Activated naive CD4-positive, alpha-beta T cell treated with anti-CD3 and anti-CD28 coated beads, Interleukin-2, amount 10 ng/mL, durations not matched to agents 7 days and 5 days (primary cell): ENCODE data around the gene OAS3.

Experiments used
- CTCF ChIA-PET: fragments of 350-600 bp; sonication (Branson Sonifier 250); formaldehyde crosslinking; loops from one replicate; lab custom pipeline; 2021; ENCODE audit warnings: antibody characterized with exemption; lab: Charles Lee
- DNase-seq: peaks from one replicate; pipeline ENCODE4 v3.0.0-alpha.2; 2020
- H3K27ac Mint-ChIP-seq: one replicate; pipeline ENCODE4 v1.8.0; 2021; ENCODE audit warnings: mild to moderate bottlenecking, moderate library complexity, mixed read lengths
- H3K27me3 Mint-ChIP-seq: one replicate; pipeline ENCODE4 v1.8.0; 2021; ENCODE audit warnings: mild to moderate bottlenecking, mixed read lengths
- H3K36me3 Mint-ChIP-seq: one replicate; pipeline ENCODE4 v1.8.0; 2021; ENCODE audit warnings: mixed read lengths
- H3K4me1 Mint-ChIP-seq: one replicate; pipeline ENCODE4 v1.8.0; 2021; ENCODE audit warnings: mixed read lengths
- H3K4me3 Mint-ChIP-seq: one replicate; pipeline ENCODE4 v1.8.0; 2021; ENCODE audit warnings: mild to moderate bottlenecking, moderate library complexity, mixed read lengths
- H3K9me3 Mint-ChIP-seq: one replicate; pipeline ENCODE4 v1.8.0; 2021; ENCODE audit warnings: mixed read lengths

Gene OAS3

GRCh38 chr12:112971248-112971647 lies 33.0 kb downstream of the OAS3 start:
- H3K9me3 Mint-ChIP-seq: no peaks in the 10 kb centered on the region
- CTCF ChIA-PET: no interaction called here
- no peak for DNase-seq
- no peaks in the 10 kb centered on the region for H3K27me3 Mint-ChIP-seq
- no peak overlapping the region for H3K27ac Mint-ChIP-seq
- no peak overlapping the region for H3K4me3 Mint-ChIP-seq
- peaks cover 41% of the 10 kb centered on the region for H3K36me3 Mint-ChIP-seq
- peaks cover 1% of the 10 kb centered on the region for H3K4me1 Mint-ChIP-seq

- H3K36me3 Mint-ChIP-seq: peaks cover 31% of the 10 kb centered on the region
- no peak overlapping the region for H3K4me3 Mint-ChIP-seq
- no peak for DNase-seq
- no peaks in the 10 kb centered on the region for H3K27me3 Mint-ChIP-seq
- CTCF ChIA-PET: interaction anchor here (1.2 to 1.8 kb wide), 2 partner anchors 15 to 19 kb away, joined by 3 to 8 read pairs; no protein-coding TSS in a partner anchor
- H3K27ac Mint-ChIP-seq: no peak overlapping the region
- peaks cover 20% of the 10 kb centered on the region for H3K4me1 Mint-ChIP-seq
- no peaks in the 10 kb centered on the region for H3K9me3 Mint-ChIP-seq
These were observed 34.9 kb downstream of the OAS3 start for GRCh38 chr12:112973011-112973735.

GRCh38 chr12:112973818-112974231 lies 35.6 kb downstream of the OAS3 start:
- H3K4me3 Mint-ChIP-seq: no peak overlapping the region
- H3K27me3 Mint-ChIP-seq: peaks cover 4% of the 10 kb centered on the region
- CTCF ChIA-PET: no interaction called here
- H3K27ac Mint-ChIP-seq: no peak overlapping the region
- H3K9me3 Mint-ChIP-seq: no peaks in the 10 kb centered on the region
- no peak for DNase-seq
- peaks cover 34% of the 10 kb centered on the region for H3K36me3 Mint-ChIP-seq
- peaks cover 20% of the 10 kb centered on the region for H3K4me1 Mint-ChIP-seq

- no peak overlapping the region for H3K27ac Mint-ChIP-seq
- H3K4me3 Mint-ChIP-seq: no peak overlapping the region
These were observed 36.6 kb downstream of the OAS3 start for GRCh38 chr12:112974904-112975303.

GRCh38 chr12:112977139-112977538 lies 38.9 kb downstream of the OAS3 start:
- H3K4me1 Mint-ChIP-seq: peaks cover 40% of the 10 kb centered on the region
- CTCF ChIA-PET: interaction anchor here (8.2 kb wide), 1 partner anchor 14 kb away, joined by 106 read pairs; no protein-coding TSS in a partner anchor
- H3K4me3 Mint-ChIP-seq: no peak overlapping the region
- peak overlapping the region; percentile 100 for H3K27ac Mint-ChIP-seq
- peaks cover 4% of the 10 kb centered on the region for H3K27me3 Mint-ChIP-seq
- DNase-seq: no peak
- peaks cover 34% of the 10 kb centered on the region for H3K36me3 Mint-ChIP-seq
- peaks cover 9% of the 10 kb centered on the region for H3K9me3 Mint-ChIP-seq

More at GRCh38 chr12:112974904-112975303, 36.6 kb downstream of the OAS3 start:
- CTCF ChIA-PET: interaction anchor here (8.2 kb wide), 1 partner anchor 17 kb away, joined by 106 read pairs; no protein-coding TSS in a partner anchor
- peaks cover 20% of the 10 kb centered on the region for H3K4me1 Mint-ChIP-seq
- peaks cover 4% of the 10 kb centered on the region for H3K27me3 Mint-ChIP-seq
- no peaks in the 10 kb centered on the region for H3K9me3 Mint-ChIP-seq
- H3K36me3 Mint-ChIP-seq: peaks cover 31% of the 10 kb centered on the region
- DNase-seq: no peak

GRCh38 chr12:112977641-112978040 lies 39.4 kb downstream of the OAS3 start:
- H3K27me3 Mint-ChIP-seq: peaks cover 4% of the 10 kb centered on the region
- peak overlapping the region; percentile 99 for H3K4me3 Mint-ChIP-seq
- DNase-seq: no peak
- CTCF ChIA-PET: interaction anchor here (0.7 to 8.2 kb wide), 6 partner anchors 10 to 567 kb away, joined by 3 to 106 read pairs (median 3); no protein-coding TSS in a partner anchor
- H3K9me3 Mint-ChIP-seq: peaks cover 14% of the 10 kb centered on the region
- H3K4me1 Mint-ChIP-seq: peaks cover 45% of the 10 kb centered on the region
- peaks cover 35% of the 10 kb centered on the region for H3K36me3 Mint-ChIP-seq
- H3K27ac Mint-ChIP-seq: peak overlapping the region; percentile 100

GRCh38 chr12:112978163-112979040 lies 40.1 kb downstream of the OAS3 start, which contains the start of gene OAS2:
Gene OAS2 (plus strand): TSS chr12:112978519. CDS start chr12:112978609, 90 bp downstream.
- H3K27me3 Mint-ChIP-seq: peaks cover 4% of the 10 kb centered on the region
- peak within 1 kb of the TSS; percentile 100 for H3K27ac Mint-ChIP-seq
- peaks cover 19% of the 10 kb centered on the region for H3K9me3 Mint-ChIP-seq
- peaks cover 48% of the 10 kb centered on the region for H3K4me1 Mint-ChIP-seq
- CTCF ChIA-PET: interaction anchor here (0.7 to 8.2 kb wide), 8 partner anchors 10 to 567 kb away, joined by 3 to 106 read pairs (median 3); partner anchors contain the start of gene OAS3
- DNase-seq: peak; percentile 92
- peak within 1 kb of the TSS; percentile 99 for H3K4me3 Mint-ChIP-seq
- peaks cover 41% of the 10 kb centered on the region for H3K36me3 Mint-ChIP-seq

- peak; percentile 70 for DNase-seq
- peak overlapping the region; percentile 99 for H3K4me3 Mint-ChIP-seq
- peaks cover 4% of the 10 kb centered on the region for H3K27me3 Mint-ChIP-seq
- peak overlapping the region; percentile 100 for H3K27ac Mint-ChIP-seq
- H3K9me3 Mint-ChIP-seq: peaks cover 25% of the 10 kb centered on the region
- CTCF ChIA-PET: interaction anchor here (1.1 to 8.2 kb wide), 4 partner anchors 9 to 79 kb away, joined by 3 to 106 read pairs (median 5); partner anchors contain the start of gene OAS3
- peaks cover 49% of the 10 kb centered on the region for H3K36me3 Mint-ChIP-seq
- H3K4me1 Mint-ChIP-seq: peaks cover 52% of the 10 kb centered on the region
These were observed 40.9 kb downstream of the OAS3 start for GRCh38 chr12:112979041-112979680.

GRCh38 chr12:112980491-112981158 lies 42.4 kb downstream of the OAS3 start:
- Mint-ChIP-seq H3K36me3 (peaks cover 63% of the 10 kb centered on the region), H3K27me3 (peaks cover 4% of the 10 kb centered on the region), H3K9me3 (peaks cover 40% of the 10 kb centered on the region), H3K4me3 (peak overlapping the region; percentile 99), H3K4me1 (peaks cover 64% of the 10 kb centered on the region), H3K27ac (peak overlapping the region; percentile 76)
- CTCF ChIA-PET: interaction anchor here (8.2 kb wide), 1 partner anchor 11 kb away, joined by 106 read pairs; no protein-coding TSS in a partner anchor
- no peak for DNase-seq

GRCh38 chr12:112985642-112986290 lies 47.5 kb downstream of the OAS3 start:
- Mint-ChIP-seq H3K4me3 (no peak overlapping the region), H3K36me3 (peaks cover 98% of the 10 kb centered on the region), H3K9me3 (peaks cover 46% of the 10 kb centered on the region), H3K27me3 (no peaks in the 10 kb centered on the region), H3K4me1 (peaks cover 80% of the 10 kb centered on the region), H3K27ac (no peak overlapping the region)
- CTCF ChIA-PET: no interaction called here
- DNase-seq: no peak

GRCh38 chr12:112986291-112986800 lies 48.1 kb downstream of the OAS3 start:
- H3K27ac Mint-ChIP-seq: no peak overlapping the region
- H3K4me1 Mint-ChIP-seq: peaks cover 79% of the 10 kb centered on the region
- CTCF ChIA-PET: no interaction called here
- H3K9me3 Mint-ChIP-seq: peaks cover 47% of the 10 kb centered on the region
- no peaks in the 10 kb centered on the region for H3K27me3 Mint-ChIP-seq
- H3K4me3 Mint-ChIP-seq: no peak overlapping the region
- H3K36me3 Mint-ChIP-seq: peaks cover 99% of the 10 kb centered on the region
- no peak for DNase-seq

GRCh38 chr12:112987561-112987960 lies 49.3 kb downstream of the OAS3 start:
- peaks cover 99% of the 10 kb centered on the region for H3K36me3 Mint-ChIP-seq
- CTCF ChIA-PET: interaction anchor here (0.6 to 1.9 kb wide), 3 partner anchors 8 to 85 kb away, joined by 3 to 5 read pairs (median 3); partner anchors contain the start of gene OAS2
- H3K4me3 Mint-ChIP-seq: no peak overlapping the region
- DNase-seq: no peak
- peaks cover 67% of the 10 kb centered on the region for H3K4me1 Mint-ChIP-seq
- no peaks in the 10 kb centered on the region for H3K27me3 Mint-ChIP-seq
- peak overlapping the region; percentile 85 for H3K27ac Mint-ChIP-seq
- H3K9me3 Mint-ChIP-seq: peaks cover 41% of the 10 kb centered on the region
